CD14-positive monocyte (primary cell): ENCODE data around the gene FOXP1. TPM values are rescaled to one million over a fixed set of nuclear protein-coding genes. Genes with fewer than 3 reads are reported as not detected.
A peak's percentile ranks its signal among the peaks of the same experiment; 100 is the strongest.

Experiments used
- DNase-seq, 3 donors: peaks; one replicate each; pipeline ENCODE4 v3.0.0-alpha.2; 2011 to 2022
- H2AFZ ChIP-seq: 2 replicates; pipeline ENCODE4 v1.6.0; 2012; ENCODE audit warnings: mild to moderate bottlenecking, low read depth, low read length, inconsistent platforms; ENCODE audit not compliant: insufficient read depth, poor library complexity, severe bottlenecking
- H3K27ac ChIP-seq, 2 donors: 1 replicate in 1 of 2; 2 replicates in 1 of 2; pipeline ENCODE4 v1.5.1; 2012 to 2013; ENCODE audit warnings: low read length in 2 of 2, control low read depth in 1 of 2, inconsistent platforms in 1 of 2, low read depth in 1 of 2, mild to moderate bottlenecking in 1 of 2
- H3K27me3 ChIP-seq, 2 donors: one replicate each; pipeline versions ENCODE4 v1.6.0 to v1.6.1; 2011 to 2013; ENCODE audit warnings: low read length in 2 of 2; ENCODE audit not compliant: control insufficient read depth in 2 of 2, insufficient read depth in 2 of 2
- H3K36me3 ChIP-seq, 2 donors: replicated peaks in 1 of 2; 1 replicate in 1 of 2; 2 replicates in 1 of 2; pipeline versions ENCODE4 v1.5.1 to v1.6.1; 2012 to 2013; ENCODE audit warnings: low read length in 2 of 2, control low read depth in 1 of 2, inconsistent platforms in 1 of 2, mild to moderate bottlenecking in 1 of 2; ENCODE audit not compliant: insufficient read depth in 2 of 2, control insufficient read depth in 1 of 2
- H3K4me1 ChIP-seq, 2 donors: 1 replicate in 1 of 2; 2 replicates in 1 of 2; pipeline versions ENCODE4 v1.5.1 to v1.6.1; 2012 to 2013; ENCODE audit warnings: low read length in 2 of 2, control low read depth in 1 of 2, inconsistent platforms in 1 of 2, mild to moderate bottlenecking in 1 of 2, moderate library complexity in 1 of 2; ENCODE audit not compliant: insufficient read depth in 2 of 2, control insufficient read depth in 1 of 2
- H3K4me2 ChIP-seq: replicated peaks from 2 replicates; pipeline ENCODE3; 2012; ENCODE audit warnings: low read length, moderate library complexity, mild to moderate bottlenecking; ENCODE audit not compliant: poor library complexity, severe bottlenecking; ENCODE audit errors: extremely low read depth
- H3K4me3 ChIP-seq, 3 experiments: fragments of 200-600 bp in 1 of 3; sonication (generic) in 1 of 3; replicated peaks in 1 of 3; 1 replicate in 2 of 3; 2 replicates in 1 of 3; pipeline ENCODE4 v1.5.1; 2011 to 2013; ENCODE audit warnings: low read length in 3 of 3, mild to moderate bottlenecking in 3 of 3, control low read depth in 2 of 3, low read depth in 2 of 3, inconsistent platforms in 1 of 3, moderate library complexity in 1 of 3
- H3K79me2 ChIP-seq: 2 replicates; pipeline ENCODE4 v1.6.0; 2012; ENCODE audit warnings: mild to moderate bottlenecking, control low read depth, inconsistent platforms, low read length, moderate library complexity; ENCODE audit not compliant: insufficient read depth
- H3K9ac ChIP-seq: 2 replicates; pipeline ENCODE4 v1.6.0; 2017; ENCODE audit warnings: low read length, mild to moderate bottlenecking; ENCODE audit not compliant: insufficient read depth, poor library complexity, severe bottlenecking
- H3K9me3 ChIP-seq, 2 donors: replicated peaks in 1 of 2; 1 replicate in 1 of 2; 2 replicates in 1 of 2; pipeline versions ENCODE4 v1.5.1 to v1.6.1; 2012 to 2013; ENCODE audit warnings: low read length in 2 of 2, control low read depth in 1 of 2; ENCODE audit not compliant: control insufficient read depth in 1 of 2, insufficient read depth in 1 of 2
- H4K20me1 ChIP-seq: 2 replicates; pipeline ENCODE4 v1.6.0; 2012; ENCODE audit warnings: mild to moderate bottlenecking, low read length, control low read depth, moderate library complexity; ENCODE audit not compliant: insufficient read depth
- H3K27ac Mint-ChIP-seq, 7 donors: one replicate each; pipeline ENCODE4 v1.8.0; 2020; ENCODE audit warnings: mild to moderate bottlenecking in 7 of 7, mixed read lengths in 7 of 7, moderate library complexity in 6 of 7, inconsistent platforms in 2 of 7
- H3K27me3 Mint-ChIP-seq, 3 donors: one replicate each; pipeline ENCODE4 v1.8.0; 2021 to 2022; ENCODE audit warnings: low read depth in 3 of 3, mild to moderate bottlenecking in 3 of 3, mixed read lengths in 3 of 3, moderate library complexity in 3 of 3, inconsistent platforms in 1 of 3
- H3K36me3 Mint-ChIP-seq, 2 donors: one replicate each; pipeline ENCODE4 v1.8.0; 2020; ENCODE audit warnings: mixed read lengths in 2 of 2, inconsistent platforms in 1 of 2, mild to moderate bottlenecking in 1 of 2
- H3K4me1 Mint-ChIP-seq: one replicate; pipeline ENCODE4 v1.8.0; 2020; ENCODE audit warnings: mild to moderate bottlenecking, mixed read lengths
- H3K4me3 Mint-ChIP-seq, 2 donors: one replicate each; pipeline ENCODE4 v1.8.0; 2020; ENCODE audit warnings: mild to moderate bottlenecking in 2 of 2, mixed read lengths in 2 of 2, moderate library complexity in 1 of 2
- H3K9me3 Mint-ChIP-seq, 7 donors: one replicate each; pipeline ENCODE4 v1.8.0; 2020 to 2022; ENCODE audit warnings: mixed read lengths in 7 of 7, mild to moderate bottlenecking in 6 of 7, moderate library complexity in 6 of 7, inconsistent platforms in 2 of 7
- CTCF ChIP-seq: fragments of 200-600 bp; IDR thresholded peaks from one replicate; pipeline ENCODE4 v1.8.0; 2022; ENCODE audit warnings: antibody characterized with exemption, mild to moderate bottlenecking
- WGBS: methylation state at CpG from one replicate; pipeline ENCODE4 v1.1.5; 2013; ENCODE audit warnings: missing lambda C conversion rate; ENCODE audit not compliant: insufficient coverage; 5-methylcytosine and 5-hydroxymethylcytosine counted together
- intact Hi-C, 2 donors: fragments of 100-400 bp; cut with micrococcal nuclease; formaldehyde crosslinking; loops; one replicate each; pipeline versions ENCODE4 v1.15.0 to v1.15.1; 2023
- polyA plus RNA-seq, 3 donors: library from polyadenylated mRNA; depleted of rRNA in 1 of 3; unstranded in 2 of 3; stranded (reverse) in 1 of 3; fragments of 300-500 nt in 2 of 3; fragments of >200 nt in 1 of 3; fragmentation: Illumina TruSeq in 2 of 3; gene quantifications; 1 replicate in 2 of 3; 2 replicates in 1 of 3; pipeline ENCODE4 v1.2.3, GENCODE V29; 2012 to 2021

FOXP1 gene
- polyA plus RNA-seq, 3 donors = 25.7 to 42.6 (median 27.8) TPM

- Mint-ChIP-seq H3K36me3 (peaks cover 12% of the 10 kb centered on the region in 2 donors), H3K27me3 (no peaks in the 10 kb centered on the region), H3K4me1 (peaks cover 28% of the 10 kb centered on the region), H3K27ac (no peak overlapping the region), H3K9me3 (no peaks in the 10 kb centered on the region), H3K4me3 (no peak overlapping the region)
- peak overlapping the region in 1 of 2 donors; percentile 59 for H3K27ac ChIP-seq
- 92% methylated on average over 2 of the region's 4 CpGs for WGBS
- no peak overlapping the region for H3K4me3 ChIP-seq
- H3K9me3 ChIP-seq = peaks cover 0 to 7% of the 10 kb centered on the region in 2 donors
- TF ChIP-seq CTCF = no peak
- H3K36me3 ChIP-seq = no peaks in the 10 kb centered on the region
- no peak overlapping the region for H3K9ac ChIP-seq
- no peak overlapping the region for H3K4me2 ChIP-seq
- intact Hi-C loops = no loop called here
- peaks cover 96% of the 10 kb centered on the region for H3K79me2 ChIP-seq
- H4K20me1 ChIP-seq = peaks cover 3% of the 10 kb centered on the region
- H2AFZ ChIP-seq = no peak overlapping the region
- H3K4me1 ChIP-seq = peaks cover 44 to 53% of the 10 kb centered on the region in 2 donors
- no peaks in the 10 kb centered on the region for H3K27me3 ChIP-seq
- no peak for DNase-seq
These were observed 71.0 kb downstream of the FOXP1 start for GRCh38 chr3:71512544-71512943.

GRCh38 chr3:71512000-71512399 is 71.5 kb downstream of the FOXP1 start:
- Histone ChIP-seq H3K36me3 (no peaks in the 10 kb centered on the region), H4K20me1 (peaks cover 3% of the 10 kb centered on the region), H3K27ac (peak overlapping the region in 1 of 2 donors; percentile 59), H3K9ac (no peak overlapping the region), H3K27me3 (no peaks in the 10 kb centered on the region), H3K4me2 (no peak overlapping the region), H3K79me2 (peaks cover 96% of the 10 kb centered on the region), H3K4me3 (no peak overlapping the region), H3K4me1 (peaks cover 44 to 53% of the 10 kb centered on the region in 2 donors), H3K9me3 (peaks cover 0 to 7% of the 10 kb centered on the region in 2 donors), H2AFZ (no peak overlapping the region)
- WGBS = 49% methylated on average over 3 of the region's 3 CpGs
- no peak for TF ChIP-seq CTCF
- intact Hi-C loops = no loop called here
- Mint-ChIP-seq H3K9me3 (no peaks in the 10 kb centered on the region), H3K4me3 (no peak overlapping the region), H3K27me3 (no peaks in the 10 kb centered on the region), H3K4me1 (peaks cover 31% of the 10 kb centered on the region), H3K36me3 (peaks cover 14% of the 10 kb centered on the region in 2 donors), H3K27ac (peak overlapping the region in 1 of 7 donors; percentile 45)
- no peak for DNase-seq
